ENCODE data around the gene TVP23A.

Gene TVP23A

GRCh38 chr16:10751291-10751697 is 67.3 kb downstream of the TVP23A start:
- TF ChIP-seq POLR2A (IDR thresholded peaks at IDR 0.05; ENCODE audit: extremely low read depth, insufficient read length) (no peak), MYC (IDR thresholded peaks at IDR 0.05; ENCODE audit: low read depth, low read length) (no peak), MAX (IDR thresholded peaks at IDR 0.05; ENCODE audit: low read depth, low read length) (no peak)
- TF ChIP-seq, protein P1, sequence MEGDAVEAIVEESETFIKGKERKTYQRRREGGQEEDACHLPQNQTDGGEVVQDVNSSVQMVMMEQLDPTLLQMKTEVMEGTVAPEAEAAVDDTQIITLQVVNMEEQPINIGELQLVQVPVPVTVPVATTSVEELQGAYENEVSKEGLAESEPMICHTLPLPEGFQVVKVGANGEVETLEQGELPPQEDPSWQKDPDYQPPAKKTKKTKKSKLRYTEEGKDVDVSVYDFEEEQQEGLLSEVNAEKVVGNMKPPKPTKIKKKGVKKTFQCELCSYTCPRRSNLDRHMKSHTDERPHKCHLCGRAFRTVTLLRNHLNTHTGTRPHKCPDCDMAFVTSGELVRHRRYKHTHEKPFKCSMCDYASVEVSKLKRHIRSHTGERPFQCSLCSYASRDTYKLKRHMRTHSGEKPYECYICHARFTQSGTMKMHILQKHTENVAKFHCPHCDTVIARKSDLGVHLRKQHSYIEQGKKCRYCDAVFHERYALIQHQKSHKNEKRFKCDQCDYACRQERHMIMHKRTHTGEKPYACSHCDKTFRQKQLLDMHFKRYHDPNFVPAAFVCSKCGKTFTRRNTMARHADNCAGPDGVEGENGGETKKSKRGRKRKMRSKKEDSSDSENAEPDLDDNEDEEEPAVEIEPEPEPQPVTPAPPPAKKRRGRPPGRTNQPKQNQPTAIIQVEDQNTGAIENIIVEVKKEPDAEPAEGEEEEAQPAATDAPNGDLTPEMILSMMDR (IDR thresholded peaks at IDR 0.05; ENCODE audit: low read depth, low read length) = no peak
- no peak overlapping the region for H3K4me3 ChIP-seq (ENCODE audit: low read depth, low read length)
- DNase-seq (ENCODE audit: low read depth) = no peak

DNA sequence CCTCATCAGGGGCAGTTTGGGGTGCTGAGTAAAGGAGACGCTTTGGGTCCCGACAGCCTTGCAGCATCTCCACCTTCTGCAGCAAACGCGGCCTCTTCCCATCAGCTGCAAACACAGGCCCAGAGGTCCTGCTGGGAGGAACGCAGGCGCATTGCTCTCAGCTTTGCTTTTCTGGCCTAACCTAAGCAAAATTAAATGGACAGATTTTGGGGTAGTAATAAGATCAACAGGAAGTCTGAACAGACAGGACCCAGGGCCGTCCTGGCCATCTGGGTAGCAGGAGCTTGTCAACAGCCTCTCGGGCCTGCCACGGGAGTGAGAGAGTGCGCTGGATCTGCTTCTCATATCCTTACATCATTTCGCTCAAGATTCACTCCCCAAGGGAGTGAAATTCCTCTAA is 67.8 kb downstream of the TVP23A start:
- H3K4me3 ChIP-seq (ENCODE audit: low read depth, low read length) = no peak overlapping the region
- DNase-seq (ENCODE audit: low read depth) = no peak
- TF ChIP-seq POLR2A (IDR thresholded peaks at IDR 0.05; ENCODE audit: extremely low read depth, insufficient read length) = no peak
- no peak for TF ChIP-seq MAX (IDR thresholded peaks at IDR 0.05; ENCODE audit: low read depth, low read length)

GRCh38 chr16:10745841-10746240 is 72.8 kb downstream of the TVP23A start:
- TF ChIP-seq POLR2A (IDR thresholded peaks at IDR 0.05; ENCODE audit: extremely low read depth, insufficient read length) (no peak), MAX (IDR thresholded peaks at IDR 0.05; ENCODE audit: low read depth, low read length) (no peak), MYC (IDR thresholded peaks at IDR 0.05; ENCODE audit: low read depth, low read length) (no peak)
- TF ChIP-seq, protein P1 (IDR thresholded peaks at IDR 0.05; ENCODE audit: low read depth, low read length) = no peak
- DNase-seq (ENCODE audit: low read depth) = no peak
- H3K4me3 ChIP-seq (ENCODE audit: low read depth, low read length) = no peak overlapping the region

DNA sequence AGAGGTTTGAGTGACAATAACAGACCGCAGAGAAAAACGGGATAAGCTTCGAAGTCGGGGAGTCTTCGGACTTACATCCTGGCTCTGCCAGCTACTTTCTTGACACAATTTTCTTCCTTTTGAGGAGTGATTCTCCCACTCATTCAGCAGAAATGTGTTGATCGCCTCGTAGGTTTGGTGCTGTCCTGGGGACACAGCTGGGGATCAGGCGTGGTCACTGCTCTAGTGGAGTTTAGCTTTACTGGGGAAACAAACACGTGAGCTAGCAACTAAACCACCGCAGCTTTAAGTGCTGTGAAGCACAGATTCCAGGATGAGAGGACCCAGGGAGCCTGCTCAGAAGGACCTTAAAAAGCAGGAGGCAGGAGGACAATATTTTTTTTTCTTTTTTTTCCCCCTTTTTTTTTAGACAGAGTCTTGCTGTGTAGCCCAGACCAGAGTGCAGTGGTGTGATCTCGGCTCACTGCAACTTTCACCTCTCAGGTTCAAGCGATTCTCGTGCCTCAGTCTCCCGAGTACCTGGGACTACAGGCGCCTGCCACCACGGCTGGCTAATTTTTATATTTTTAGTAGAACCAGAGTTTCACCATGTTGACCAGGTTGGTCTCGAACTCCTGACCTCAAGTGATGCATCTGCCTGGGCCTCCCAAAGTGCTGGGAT is 74.1 kb downstream of the TVP23A start:
- no peak for DNase-seq (ENCODE audit: low read depth)
- TF ChIP-seq MYC (IDR thresholded peaks at IDR 0.05; ENCODE audit: low read depth, low read length) = no peak
- TF ChIP-seq, protein P1 (IDR thresholded peaks at IDR 0.05; ENCODE audit: low read depth, low read length) = no peak
- TF ChIP-seq POLR2A (IDR thresholded peaks at IDR 0.05; ENCODE audit: extremely low read depth, insufficient read length) = no peak
- no peak for TF ChIP-seq MAX (IDR thresholded peaks at IDR 0.05; ENCODE audit: low read depth, low read length)
- peak overlapping the region; percentile 74 for H3K4me3 ChIP-seq (ENCODE audit: low read depth, low read length)

DNA sequence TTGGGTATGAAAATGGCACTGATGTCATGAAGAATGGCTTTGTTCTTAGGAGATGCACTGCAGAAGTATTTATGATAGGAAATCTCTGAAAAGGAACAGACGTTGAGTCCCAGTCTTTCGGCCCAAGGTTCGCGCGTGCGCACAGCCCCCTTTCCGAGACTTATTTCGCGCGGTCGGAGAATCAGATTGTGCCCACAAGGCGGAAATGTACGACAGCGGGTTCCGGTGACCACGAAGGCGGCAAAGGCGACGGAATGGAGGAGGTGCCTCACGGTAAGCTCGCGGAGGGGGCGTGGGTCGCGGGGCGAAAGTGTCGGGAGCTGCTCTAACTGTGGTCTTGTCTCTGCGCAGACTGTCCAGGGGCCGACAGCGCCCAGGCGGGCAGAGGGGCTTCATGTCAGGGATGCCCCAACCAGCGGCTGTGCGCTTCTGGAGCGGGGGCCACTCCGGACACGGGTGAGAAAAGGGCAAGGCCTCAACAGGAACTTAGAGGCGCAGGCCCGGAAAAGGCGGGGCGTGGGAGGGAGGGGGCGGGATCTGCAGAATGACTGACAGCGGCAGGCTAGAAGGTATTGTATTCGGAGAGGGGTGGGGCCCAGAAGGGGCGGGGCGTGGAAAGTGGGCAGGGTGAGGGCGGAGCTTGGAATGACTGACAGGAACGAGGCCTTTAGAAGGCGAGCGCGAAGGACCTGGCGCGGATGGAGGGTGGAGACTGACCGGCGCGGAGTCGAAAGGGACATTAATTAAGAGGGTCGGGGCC is 74.8 kb downstream of the TVP23A start, which contains the start of gene NUBP1:
Gene NUBP1, plus strand, starts transcription at position 233 of the 760 bp plus-strand sequence. Its CDS starts 22 bp downstream, at position 255.
- TF ChIP-seq MYC (IDR thresholded peaks at IDR 0.05; ENCODE audit: low read depth, low read length) (peak; percentile 56; the same call in 1 of the 2 replicates), POLR2A (IDR thresholded peaks at IDR 0.05; ENCODE audit: extremely low read depth, insufficient read length) (peak; percentile 71)
- TF ChIP-seq, protein P1 (IDR thresholded peaks at IDR 0.05; ENCODE audit: low read depth, low read length) = no peak
- DNase-seq (ENCODE audit: low read depth) = peak; percentile 98
- peak within 1 kb of the TSS; percentile 74 for H3K4me3 ChIP-seq (ENCODE audit: low read depth, low read length)

GRCh38 chr16:10743227-10743609 is 75.4 kb downstream of the TVP23A start:
- H3K4me3 ChIP-seq (ENCODE audit: low read depth, low read length) = peak overlapping the region; percentile 61
- no peak for TF ChIP-seq POLR2A (IDR thresholded peaks at IDR 0.05; ENCODE audit: extremely low read depth, insufficient read length)
- TF ChIP-seq, protein P1 (IDR thresholded peaks at IDR 0.05; ENCODE audit: low read depth, low read length) = no peak
- no peak for TF ChIP-seq MAX (IDR thresholded peaks at IDR 0.05; ENCODE audit: low read depth, low read length)
- TF ChIP-seq MYC (IDR thresholded peaks at IDR 0.05; ENCODE audit: low read depth, low read length) = no peak
- no peak for DNase-seq (ENCODE audit: low read depth)

All from NB4 (cell line).